ENCODE measurements around the gene EBF3.
A peak's percentile ranks its signal among the peaks of the same experiment; 100 is the strongest.

EBF3 gene

DNA sequence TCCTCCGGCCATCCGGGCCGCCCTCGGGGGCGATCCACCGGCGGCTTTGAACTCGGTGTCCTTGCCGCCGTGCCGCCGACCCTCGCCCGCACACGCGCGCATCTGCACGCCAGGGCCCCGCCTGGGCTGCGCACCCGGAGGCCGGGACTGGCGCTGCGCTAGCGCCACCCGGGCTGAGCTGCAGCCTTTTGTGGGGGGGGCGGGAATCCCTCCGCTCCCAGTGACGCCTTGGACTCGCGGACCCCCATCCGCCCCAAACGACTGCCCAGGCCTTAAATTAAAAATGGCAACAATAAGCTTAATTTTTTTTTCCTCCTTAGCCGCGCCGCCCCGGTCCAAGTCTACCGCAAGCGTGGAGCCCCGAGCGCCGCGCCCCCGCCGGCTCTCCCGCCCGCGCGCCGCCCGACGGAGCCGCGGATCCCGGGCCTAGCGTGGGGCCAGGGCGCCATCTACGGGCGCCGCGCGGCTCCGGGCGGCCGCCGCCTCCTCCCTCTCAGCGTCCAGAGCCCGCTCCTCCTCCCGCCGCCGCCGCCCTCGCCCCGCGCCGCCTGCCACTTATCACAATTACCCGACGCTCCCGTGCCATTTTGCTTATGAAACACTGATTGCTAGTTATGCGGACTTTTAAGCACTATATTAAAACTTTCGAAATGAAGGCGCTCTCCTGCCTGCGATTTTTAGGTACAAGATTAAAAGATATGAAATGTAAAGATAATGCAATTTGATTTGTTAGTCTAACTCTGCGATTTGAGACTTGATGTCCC, 7.5 kb upstream of the EBF3 start:
- peak; percentile 87 for DNase-seq (ENCODE audit: low spot score)

DNA sequence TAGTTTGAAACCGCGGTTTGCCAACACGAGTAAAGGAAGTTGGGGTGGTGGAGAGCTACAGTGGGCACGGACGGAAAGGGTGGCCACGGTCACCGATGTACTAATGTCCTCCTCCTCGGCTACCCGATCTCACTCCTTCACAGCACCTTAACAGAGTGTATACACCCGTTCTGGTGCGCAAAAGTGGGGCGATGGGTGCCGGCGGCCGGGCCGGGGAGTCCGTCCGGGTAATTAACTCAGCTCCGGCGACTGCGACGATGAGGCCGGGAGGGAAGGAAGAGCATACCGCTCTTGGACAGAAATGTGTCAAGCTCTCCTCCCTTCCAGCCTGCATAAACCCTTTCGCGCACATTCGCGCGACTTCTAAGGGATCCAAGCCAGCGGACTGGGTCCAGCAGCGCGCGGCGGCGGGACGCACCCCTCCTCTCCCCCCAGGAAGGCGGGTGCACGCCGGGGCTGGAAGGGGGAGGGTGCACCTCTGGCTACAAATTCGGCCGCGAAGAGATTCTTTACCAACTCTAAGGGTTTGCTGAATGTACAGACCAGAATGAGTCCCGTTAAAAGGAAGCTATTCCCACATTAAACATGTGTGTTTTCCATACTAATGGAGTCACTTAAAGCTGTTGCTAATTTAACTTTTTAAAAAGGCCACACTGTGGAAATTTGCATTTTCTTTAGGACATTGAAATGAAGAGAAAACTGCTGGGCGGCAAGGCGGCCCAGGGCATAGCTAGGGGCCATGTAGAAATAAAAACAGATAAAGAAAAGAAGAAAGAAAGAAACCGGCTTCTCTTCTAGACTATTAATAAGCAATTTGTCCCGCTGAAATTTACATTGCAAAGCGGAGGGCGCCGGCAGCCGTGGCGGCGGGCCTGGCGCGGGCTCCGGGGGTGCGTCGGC, 6.6 kb upstream of the EBF3 start:
- DNase-seq (ENCODE audit: low spot score): no peak

DNA sequence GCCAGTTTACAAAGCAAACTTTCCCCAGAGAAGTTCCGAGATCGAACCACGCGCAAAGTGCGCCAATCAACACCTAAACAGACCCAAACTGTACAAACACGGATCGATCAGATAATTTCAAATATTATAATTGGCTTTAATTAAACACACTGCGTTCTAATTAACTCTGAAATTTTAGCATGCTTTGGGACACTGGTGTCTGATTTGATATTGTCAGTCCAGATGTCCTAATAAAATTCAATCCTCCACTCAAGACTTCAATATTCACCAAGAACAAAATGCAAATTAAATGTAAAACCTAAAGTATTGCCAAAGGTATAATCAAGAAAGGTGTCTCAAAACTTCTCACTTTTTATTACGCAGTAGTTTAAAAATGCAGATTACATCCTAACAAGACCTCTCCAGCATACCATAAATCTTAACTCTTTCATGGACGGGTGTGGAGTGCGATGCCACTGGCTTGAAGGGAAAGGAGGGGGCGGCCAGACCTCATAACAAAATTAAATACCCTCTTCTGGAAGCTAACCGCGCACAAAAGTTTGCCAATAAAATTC, 5.9 kb upstream of the EBF3 start:
- no peak for DNase-seq (ENCODE audit: low spot score)

DNA sequence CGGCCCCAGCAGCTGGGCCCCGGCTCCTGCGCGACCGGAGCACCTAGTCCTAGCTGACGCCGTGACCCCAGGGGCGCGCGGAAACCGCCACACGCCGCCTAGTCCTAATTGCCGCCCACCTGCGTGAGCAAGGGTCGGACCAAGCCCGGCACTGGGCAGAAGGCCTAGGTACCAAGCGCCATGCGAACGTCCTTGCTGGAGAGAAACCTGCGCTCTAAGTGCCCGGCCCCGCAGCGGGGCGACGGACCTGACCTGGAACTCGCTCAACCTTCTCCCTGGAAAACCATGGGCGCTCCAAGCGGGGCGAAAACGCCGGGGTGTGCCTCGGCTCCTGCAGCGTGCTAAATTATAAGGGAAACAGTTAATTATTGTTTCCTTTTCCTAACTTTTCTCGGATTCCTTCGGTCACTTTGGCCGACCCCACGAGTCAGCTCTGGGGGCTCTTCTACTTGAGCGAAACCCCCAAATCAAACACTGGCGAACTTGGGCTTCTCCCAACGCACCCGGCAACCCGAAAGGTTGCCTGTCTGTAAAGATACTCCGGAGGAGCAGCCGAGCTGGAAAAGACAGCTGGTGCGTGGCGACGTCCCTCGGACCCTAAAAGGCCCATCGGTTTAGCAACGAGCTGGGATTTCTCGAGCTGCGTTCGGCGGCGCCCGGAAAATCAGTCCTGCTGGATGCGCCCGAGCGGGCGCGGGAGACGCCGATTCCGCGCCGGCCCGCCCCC, 5.3 kb upstream of the EBF3 start:
- no peak for DNase-seq (ENCODE audit: low spot score)

- DNase-seq (ENCODE audit: low spot score): peak; percentile 72
Measured at GRCh38 chr10:129968853-129969183, 4.7 kb upstream of the EBF3 start.

- no peak for DNase-seq (ENCODE audit: low spot score)
Measured at GRCh38 chr10:129968020-129968852, 4.2 kb upstream of the EBF3 start.

- no peak for DNase-seq (ENCODE audit: low spot score)
Measured at GRCh38 chr10:129967579-129968019, 3.5 kb upstream of the EBF3 start.

- DNase-seq (ENCODE audit: low spot score): peak; percentile 47
Measured at GRCh38 chr10:129966889-129967578, 3.0 kb upstream of the EBF3 start.

DNA sequence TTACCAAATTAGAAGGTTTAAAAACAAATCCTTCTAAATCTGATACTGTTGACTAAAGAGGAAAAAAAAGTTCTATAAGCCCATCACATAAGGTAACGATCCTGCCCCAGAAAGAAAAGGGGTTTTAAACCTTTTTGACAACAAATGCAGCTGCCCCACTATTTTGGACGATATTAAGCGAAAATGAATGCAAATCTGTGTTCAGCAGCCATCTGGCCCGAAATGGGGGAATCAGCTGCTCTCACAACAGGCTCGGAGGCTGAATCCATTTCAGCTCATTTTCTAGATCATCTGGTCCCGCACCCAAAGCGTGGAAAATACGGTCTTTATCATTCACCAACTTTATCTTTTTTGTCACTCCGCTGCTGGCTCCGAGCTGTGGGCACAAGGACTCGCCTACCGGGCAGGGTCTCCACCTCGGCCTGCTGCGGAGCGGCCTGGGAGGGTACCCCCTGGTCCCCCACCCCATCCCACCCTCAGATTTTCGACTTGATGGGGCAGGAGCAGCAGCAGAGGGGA, 2.4 kb upstream of the EBF3 start:
- DNase-seq (ENCODE audit: low spot score): no peak

GRCh38 chr10:129965959-129966358, 1.9 kb upstream of the EBF3 start:
- no peak for DNase-seq (ENCODE audit: low spot score)

GRCh38 chr10:129965425-129965808, 1.3 kb upstream of the EBF3 start:
- no peak for DNase-seq (ENCODE audit: low spot score)

DNA sequence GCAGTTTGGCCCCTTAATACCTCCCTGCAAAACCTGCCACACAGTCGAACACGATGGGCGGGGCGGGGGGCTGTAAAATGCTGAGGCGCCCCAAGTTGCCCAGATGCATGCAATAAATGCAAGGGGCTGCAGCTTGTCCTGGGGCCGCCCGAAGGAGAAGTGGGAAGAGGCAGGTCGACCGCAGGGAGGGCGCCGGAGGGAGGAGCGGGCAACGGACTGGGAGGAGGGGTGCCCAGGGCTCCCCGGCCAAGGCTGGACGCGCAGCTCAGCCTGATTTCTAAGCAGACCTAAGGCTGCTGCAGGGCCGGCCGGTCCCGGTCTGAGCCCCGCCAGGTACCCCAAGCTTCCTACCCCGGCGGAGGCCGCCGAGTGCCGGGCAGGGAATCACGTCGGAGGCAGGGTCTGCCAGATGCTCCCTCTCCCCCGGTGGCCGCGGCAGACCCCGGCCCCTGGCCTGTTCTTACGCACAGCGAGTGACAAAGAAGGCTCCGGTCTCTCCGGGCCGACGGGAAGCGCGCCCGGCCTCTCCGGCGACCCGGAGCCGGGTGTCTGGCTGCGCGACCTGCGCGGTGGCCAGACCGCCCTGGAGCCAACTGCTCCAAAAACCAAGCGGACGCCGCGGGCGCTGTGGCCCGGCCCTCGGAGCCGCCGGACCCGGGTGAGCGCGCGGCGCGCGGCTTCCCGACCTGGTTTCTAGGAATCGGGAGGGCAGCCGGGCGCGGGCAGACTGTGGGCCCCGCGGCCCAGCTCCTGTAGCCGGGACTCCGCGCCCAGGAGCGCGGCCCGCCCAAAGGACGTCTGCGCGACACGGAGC, 744 bp upstream of the EBF3 start:
- DNase-seq (ENCODE audit: low spot score): no peak

DNA sequence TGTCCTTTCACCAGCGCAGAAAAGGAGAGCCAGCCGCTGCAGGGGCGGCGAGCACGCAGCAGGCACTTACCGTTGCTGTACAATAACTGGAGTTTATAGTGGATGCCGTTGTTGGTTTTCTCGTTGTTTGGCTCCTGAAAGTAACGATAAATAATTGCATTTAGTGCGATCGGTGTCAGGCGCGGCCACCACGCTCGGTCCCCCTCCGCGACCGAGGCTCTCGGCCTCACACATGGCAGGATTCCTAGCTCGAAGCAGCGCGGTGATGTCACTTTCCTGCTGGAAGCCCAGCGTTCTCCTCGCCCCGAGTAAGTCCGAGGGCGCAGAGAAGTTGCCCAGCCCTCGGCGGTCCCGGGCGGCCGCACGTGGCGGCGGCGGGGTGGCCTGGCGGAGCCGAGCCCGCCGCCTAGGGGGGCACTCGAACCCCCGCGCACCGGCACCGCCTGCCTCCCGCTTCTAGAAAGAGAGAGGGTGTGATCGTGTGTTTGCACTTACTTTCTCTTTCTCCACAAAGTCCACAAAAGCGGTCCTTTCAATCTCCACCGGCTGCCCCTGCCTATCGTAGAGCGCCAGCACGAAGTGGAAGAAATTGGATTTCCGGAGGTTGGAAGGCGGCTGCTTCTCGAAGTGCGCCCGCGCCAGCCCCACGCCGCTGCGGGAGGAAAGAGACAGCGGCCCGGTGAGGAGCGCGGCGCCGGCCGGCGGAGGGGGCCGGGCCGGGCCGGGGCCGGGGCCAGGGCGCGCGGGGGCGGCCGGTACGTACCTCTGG, 1.0 kb downstream of the EBF3 start:
- no peak for DNase-seq (ENCODE audit: low spot score)

DNA sequence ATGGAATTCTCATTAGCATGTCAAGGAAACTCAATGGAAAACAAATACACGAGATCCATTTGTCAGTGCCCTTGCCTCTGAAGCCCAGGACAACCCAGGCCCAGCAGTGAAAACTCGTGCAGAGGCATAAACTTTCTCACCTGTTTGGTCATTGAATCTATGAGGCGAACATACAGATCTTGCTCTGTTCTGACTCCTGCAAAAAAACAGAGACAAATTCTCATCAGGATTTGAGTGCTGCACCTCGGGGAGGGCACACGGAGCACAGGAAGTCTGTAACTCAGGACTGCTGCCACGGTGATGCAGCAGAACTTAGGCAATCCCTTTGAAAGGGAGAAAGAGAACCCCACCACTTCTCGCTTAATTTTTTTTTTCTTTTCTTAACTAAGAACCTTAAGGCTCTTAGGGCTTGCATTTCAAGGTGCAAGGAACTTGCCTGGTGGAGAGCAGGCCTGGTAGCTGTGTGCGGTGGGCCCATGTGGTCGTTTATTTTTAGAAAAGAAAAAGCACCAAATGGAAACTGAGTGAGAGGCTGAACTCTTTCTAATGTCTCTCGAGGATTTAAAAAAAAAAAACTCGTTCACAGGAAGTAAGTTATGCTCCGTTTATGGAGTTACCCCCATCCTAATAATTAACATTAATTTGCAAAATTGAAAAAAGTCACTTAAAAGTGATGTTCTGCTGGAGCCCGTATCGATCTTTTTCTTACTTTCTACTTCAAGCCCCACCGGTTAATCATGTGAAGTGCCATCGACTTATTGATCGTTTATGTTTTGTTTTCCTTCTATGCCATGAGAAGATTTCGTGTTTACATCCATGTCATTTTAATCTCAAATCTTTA, 1.8 kb downstream of the EBF3 start:
- no peak for DNase-seq (ENCODE audit: low spot score)

- no peak for DNase-seq (ENCODE audit: low spot score)
Measured at GRCh38 chr10:129961157-129961701, 2.8 kb downstream of the EBF3 start.

DNA sequence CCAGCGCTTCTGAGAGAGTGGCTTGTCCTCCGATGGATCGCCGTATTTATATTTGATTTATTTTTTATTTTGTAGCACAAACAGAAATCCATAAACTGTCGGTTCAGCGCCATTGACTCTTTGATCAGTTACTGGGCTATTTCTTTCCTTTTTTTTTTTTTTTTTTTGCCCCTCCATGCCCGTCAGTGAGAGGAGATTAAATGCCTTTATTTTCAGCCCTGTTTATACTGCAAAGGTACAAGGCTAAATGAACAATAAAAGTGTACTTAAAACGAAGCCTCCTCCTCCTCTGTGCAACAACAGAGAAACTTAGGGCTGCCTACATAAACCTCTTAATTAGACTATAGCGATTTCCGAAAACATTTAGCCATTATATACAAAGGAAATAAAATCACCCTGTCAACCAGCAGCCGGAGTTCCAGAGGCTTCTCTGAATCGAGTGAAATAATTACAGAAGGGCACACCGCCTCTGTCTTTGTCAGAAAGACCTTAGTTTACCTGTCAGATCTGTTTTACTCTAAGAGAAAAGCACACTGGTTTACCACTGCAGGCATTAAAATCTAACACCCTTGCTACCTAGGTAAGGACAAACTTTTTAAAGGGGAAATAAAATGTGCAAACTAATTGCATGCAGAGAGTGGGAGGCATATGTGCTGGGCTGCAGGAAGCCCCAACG, 3.5 kb downstream of the EBF3 start:
- no peak for DNase-seq (ENCODE audit: low spot score)
